Neural cell (in vitro differentiated cells): Measurements from ENCODE around the gene ARL6IP4. TPM values are rescaled to one million over a fixed set of nuclear protein-coding genes. Genes with fewer than 3 reads are reported as not detected.

Source experiments
- H2AFZ ChIP-seq: fragments of 200-600, 300-800 bp; sonication (generic), shearing (Covaris generic); 2 replicates; pipeline ENCODE4 v1.6.0; 2014; ENCODE audit warnings: low read depth, mild to moderate bottlenecking, antibody characterized with exemption, low read length, moderate library complexity
- H3F3A ChIP-seq: fragments of 200-600 bp; shearing (Covaris generic); 2 replicates; pipeline ENCODE4 v1.6.1; 2016; ENCODE audit warnings: mild to moderate bottlenecking, moderate library complexity, mixed read lengths, antibody characterized with exemption, low read length; ENCODE audit not compliant: insufficient read depth, poor library complexity, severe bottlenecking
- H3K27ac ChIP-seq: fragments of 200-600, 300-800 bp; sonication (generic), shearing (Covaris generic); 2 replicates; pipeline ENCODE4 v1.5.1; 2014; ENCODE audit warnings: mild to moderate bottlenecking, low read length, moderate library complexity
- H3K27me3 ChIP-seq: fragments of 300-800, 200-600 bp; sonication (generic), shearing (Covaris generic); 2 replicates; pipeline ENCODE4 v1.6.0; 2014; ENCODE audit warnings: mild to moderate bottlenecking, low read depth, low read length, moderate library complexity; ENCODE audit not compliant: insufficient read depth
- H3K36me3 ChIP-seq: fragments of 300-800, 200-600 bp; sonication (generic), shearing (Covaris generic); 2 replicates; pipeline ENCODE4 v1.5.1; 2014; ENCODE audit warnings: mild to moderate bottlenecking, antibody characterized with exemption, low read length, moderate library complexity; ENCODE audit not compliant: insufficient read depth
- H3K4me2 ChIP-seq: fragments of 300-800, 200-600 bp; sonication (generic), shearing (Covaris generic); 2 replicates; pipeline ENCODE4 v1.6.0; 2014; ENCODE audit warnings: mild to moderate bottlenecking, low read length
- H3K4me3 ChIP-seq: fragments of 300-800, 200-600 bp; sonication (generic), shearing (Covaris generic); 2 replicates; pipeline ENCODE4 v1.5.1; 2014; ENCODE audit warnings: mild to moderate bottlenecking, low read length, moderate library complexity
- H3K79me2 ChIP-seq: fragments of 200-600 bp; shearing (Covaris generic); replicated peaks from 2 replicates; pipeline ENCODE4 v1.6.0; 2014; ENCODE audit warnings: mild to moderate bottlenecking, low read length, moderate library complexity; ENCODE audit not compliant: insufficient read depth
- H3K9ac ChIP-seq: fragments of 300-800, 200-600 bp; sonication (generic), shearing (Covaris generic); 2 replicates; pipeline ENCODE4 v1.6.1; 2016; ENCODE audit warnings: mild to moderate bottlenecking, low read length, mixed read lengths
- H3K9me2 ChIP-seq: fragments of 200-600 bp; shearing (Covaris generic); 2 replicates; pipeline ENCODE4 v1.6.1; 2016; ENCODE audit warnings: mild to moderate bottlenecking, low read length, mixed read lengths; ENCODE audit not compliant: insufficient read depth
- H3K9me3 ChIP-seq: fragments of 200-600, 300-800 bp; sonication (generic), shearing (Covaris generic); 2 replicates; pipeline ENCODE4 v1.6.1; 2016; ENCODE audit warnings: mild to moderate bottlenecking, mixed run types, low read length, moderate library complexity, mixed read lengths
- H4K20me1 ChIP-seq: fragments of 200-600 bp; shearing (Covaris generic); 2 replicates; pipeline ENCODE4 v1.6.1; 2016; ENCODE audit warnings: mild to moderate bottlenecking, mixed run types; ENCODE audit not compliant: insufficient read depth
- EP300 ChIP-seq: fragments of 450-650 bp; conservative IDR thresholded peaks from 2 replicates; pipeline ENCODE4 v1.6.1; 2014; ENCODE audit warnings: antibody characterized with exemption, mild to moderate bottlenecking, moderate library complexity; ENCODE audit not compliant: poor library complexity, severe bottlenecking
- EZH2 ChIP-seq: fragments of 200-600, 300-800 bp; shearing (Covaris generic), sonication (generic); IDR thresholded peaks from 2 replicates; pipeline ENCODE4 v1.6.1; 2014; ENCODE audit warnings: antibody characterized with exemption, low read length, borderline replicate concordance, mild to moderate bottlenecking; ENCODE audit not compliant: insufficient read depth, poor library complexity, severe bottlenecking
- MXI1 ChIP-seq: fragments of 450-650 bp; conservative IDR thresholded peaks from 2 replicates; pipeline ENCODE4 v1.6.1; 2014; ENCODE audit warnings: antibody characterized with exemption, mild to moderate bottlenecking; ENCODE audit not compliant: poor library complexity, severe bottlenecking
- POLR2AphosphoS5 ChIP-seq: IDR thresholded peaks from 2 replicates; pipeline ENCODE4 v1.6.1; 2012
- RAD21 ChIP-seq: fragments of 450-650 bp; conservative IDR thresholded peaks from 2 replicates; pipeline ENCODE4 v1.6.1; 2014; ENCODE audit warnings: antibody characterized with exemption, mild to moderate bottlenecking, moderate library complexity
- REST ChIP-seq: IDR thresholded peaks from 2 replicates; pipeline ENCODE4 v1.6.1; 2012; ENCODE audit warnings: borderline replicate concordance
- SMC3 ChIP-seq: fragments of 450-650 bp; conservative IDR thresholded peaks from 2 replicates; pipeline ENCODE4 v1.6.1; 2014; ENCODE audit warnings: antibody characterized with exemption, mild to moderate bottlenecking, moderate library complexity; ENCODE audit not compliant: poor library complexity
- TAF1 ChIP-seq: IDR thresholded peaks from 2 replicates; pipeline ENCODE4 v1.6.1; 2012; ENCODE audit warnings: low read depth
- polyA plus RNA-seq: library from polyadenylated mRNA; depleted of rRNA; stranded (reverse); fragments of >200 nt; gene quantifications from 2 replicates; pipeline ENCODE4 v1.2.3, GENCODE V29; 2014
- TF ChIP-seq, protein P1 (sequence below): fragments of 450-650 bp; IDR thresholded peaks from 2 replicates; pipeline ENCODE4 v1.5.1; 2014; ENCODE audit warnings: antibody characterized with exemption, mild to moderate bottlenecking, moderate library complexity; ENCODE audit not compliant: poor library complexity, severe bottlenecking

The ARL6IP4 gene
- polyA plus RNA-seq, 1 donor from 2014 or later: 190 TPM

- Histone ChIP-seq H3K4me2 (no peak overlapping the region), H3K9ac (no peak overlapping the region), H2AFZ (no peak overlapping the region), H3K79me2 (no peaks in the 10 kb centered on the region), H3K27me3 (no peaks in the 10 kb centered on the region), H4K20me1 (no peaks in the 10 kb centered on the region), H3K9me3 (no peaks in the 10 kb centered on the region), H3K36me3 (no peaks in the 10 kb centered on the region), H3K4me3 (no peak overlapping the region), H3K27ac (no peak overlapping the region), H3K9me2 (no peaks in the 10 kb centered on the region), H3F3A (no peaks in the 10 kb centered on the region)
- no peak for TF ChIP-seq EP300
- no peak for TF ChIP-seq SMC3
- no peak for TF ChIP-seq RAD21
- no peak for TF ChIP-seq POLR2AphosphoS5
- TF ChIP-seq MXI1: no peak
- no peak for TF ChIP-seq EZH2
- TF ChIP-seq, protein P1, sequence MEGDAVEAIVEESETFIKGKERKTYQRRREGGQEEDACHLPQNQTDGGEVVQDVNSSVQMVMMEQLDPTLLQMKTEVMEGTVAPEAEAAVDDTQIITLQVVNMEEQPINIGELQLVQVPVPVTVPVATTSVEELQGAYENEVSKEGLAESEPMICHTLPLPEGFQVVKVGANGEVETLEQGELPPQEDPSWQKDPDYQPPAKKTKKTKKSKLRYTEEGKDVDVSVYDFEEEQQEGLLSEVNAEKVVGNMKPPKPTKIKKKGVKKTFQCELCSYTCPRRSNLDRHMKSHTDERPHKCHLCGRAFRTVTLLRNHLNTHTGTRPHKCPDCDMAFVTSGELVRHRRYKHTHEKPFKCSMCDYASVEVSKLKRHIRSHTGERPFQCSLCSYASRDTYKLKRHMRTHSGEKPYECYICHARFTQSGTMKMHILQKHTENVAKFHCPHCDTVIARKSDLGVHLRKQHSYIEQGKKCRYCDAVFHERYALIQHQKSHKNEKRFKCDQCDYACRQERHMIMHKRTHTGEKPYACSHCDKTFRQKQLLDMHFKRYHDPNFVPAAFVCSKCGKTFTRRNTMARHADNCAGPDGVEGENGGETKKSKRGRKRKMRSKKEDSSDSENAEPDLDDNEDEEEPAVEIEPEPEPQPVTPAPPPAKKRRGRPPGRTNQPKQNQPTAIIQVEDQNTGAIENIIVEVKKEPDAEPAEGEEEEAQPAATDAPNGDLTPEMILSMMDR: no peak
- no peak for TF ChIP-seq TAF1
- no peak for TF ChIP-seq REST
These were observed 41.5 kb downstream of the ARL6IP4 start for GRCh38 chr12:123021688-123022604.

- no peaks in the 10 kb centered on the region for H3K27me3 ChIP-seq
- no peak overlapping the region for H2AFZ ChIP-seq
- no peaks in the 10 kb centered on the region for H3F3A ChIP-seq
- no peak overlapping the region for H3K27ac ChIP-seq
- no peaks in the 10 kb centered on the region for H3K9me2 ChIP-seq
- H3K36me3 ChIP-seq: no peaks in the 10 kb centered on the region
- H3K4me3 ChIP-seq: no peak overlapping the region
- TF ChIP-seq EP300: no peak
- no peak for TF ChIP-seq SMC3
- TF ChIP-seq TAF1: no peak
- TF ChIP-seq, protein P1: no peak
- no peak for TF ChIP-seq EZH2
- no peak for TF ChIP-seq REST
- TF ChIP-seq MXI1: no peak
- TF ChIP-seq POLR2AphosphoS5: no peak
- TF ChIP-seq RAD21: no peak
- no peaks in the 10 kb centered on the region for H4K20me1 ChIP-seq
- H3K4me2 ChIP-seq: no peak overlapping the region
- H3K79me2 ChIP-seq: no peaks in the 10 kb centered on the region
- no peaks in the 10 kb centered on the region for H3K9me3 ChIP-seq
- H3K9ac ChIP-seq: no peak overlapping the region
These were observed 42.4 kb downstream of the ARL6IP4 start for GRCh38 chr12:123022846-123023245.
